Dedifferentiated amniotic fluid mesenchymal stem cell (primary cell): Measurements from ENCODE around the gene RPS6KB2.
"Not testable (repeated sequence)": the region's sequence is repeated elsewhere in the genome, so short reads cannot be mapped to it uniquely, and the experiment has no call there.

Experiments used
- DNase-seq: peaks from one replicate; pipeline ENCODE4 v3.0.0-alpha.2; 2016; ENCODE audit errors: extremely low spot score

Gene RPS6KB2

GRCh38 chr11:67442504-67443404 is 14.5 kb downstream of the RPS6KB2 start:
- no peak for DNase-seq

- no peak for DNase-seq
Observed at GRCh38 chr11:67445515-67445914, 17.2 kb downstream of the RPS6KB2 start.

GRCh38 chr11:67448220-67448609 is 19.9 kb downstream of the RPS6KB2 start:
- DNase-seq, result no peak

- no peak for DNase-seq
Observed at GRCh38 chr11:67449116-67449844, 21.0 kb downstream of the RPS6KB2 start.

GRCh38 chr11:67450796-67451657 is 22.7 kb downstream of the RPS6KB2 start:
- DNase-seq, result no peak

GRCh38 chr11:67451658-67451976 is 23.3 kb downstream of the RPS6KB2 start:
- no peak for DNase-seq

- DNase-seq, result no peak
Observed at GRCh38 chr11:67452141-67452952, 24.1 kb downstream of the RPS6KB2 start, which contains the start of gene GPR152. Gene GPR152 (minus strand): TSS chr11:67452729. CDS start chr11:67452724, 5 bp downstream.

- DNase-seq, result no peak
Observed at GRCh38 chr11:67453816-67454732, 25.8 kb downstream of the RPS6KB2 start.

- no peak for DNase-seq
Observed at GRCh38 chr11:67455054-67455453, 26.8 kb downstream of the RPS6KB2 start, which contains the start of gene CABP4. Gene CABP4 (plus strand): TSS chr11:67455354. CDS start chr11:67455424, 70 bp downstream.

GRCh38 chr11:67456068-67456705 is 27.9 kb downstream of the RPS6KB2 start:
- no peak for DNase-seq

GRCh38 chr11:67457453-67457852 is 29.2 kb downstream of the RPS6KB2 start:
- DNase-seq, result no peak

GRCh38 chr11:67458266-67458665 is 30.0 kb downstream of the RPS6KB2 start:
- DNase-seq, result no peak

- DNase-seq, result no peak
Observed at GRCh38 chr11:67463186-67463585, 34.9 kb downstream of the RPS6KB2 start.

- no peak for DNase-seq
Observed at GRCh38 chr11:67463680-67464410, 35.6 kb downstream of the RPS6KB2 start.

- DNase-seq, result no peak
Observed at GRCh38 chr11:67464411-67465188, 36.3 kb downstream of the RPS6KB2 start.

GRCh38 chr11:67465189-67465510 is 36.9 kb downstream of the RPS6KB2 start:
- no peak for DNase-seq

GRCh38 chr11:67465530-67465929 is 37.2 kb downstream of the RPS6KB2 start:
- DNase-seq, result not testable (repeated sequence)

- no peak for DNase-seq
Observed at GRCh38 chr11:67466367-67466766, 38.1 kb downstream of the RPS6KB2 start.
